GM18909 (cell line): ENCODE data around the gene DPY19L1.
"Not testable (repeated sequence)": the region's sequence is repeated elsewhere in the genome, so short reads cannot be mapped to it uniquely, and the experiment has no call there.

Experiments used
- ATAC-seq: cut with Tn5 transposase; IDR thresholded peaks from one replicate; pipeline ENCODE4 v1.9.1; 2021; ENCODE audit warnings: mild to moderate bottlenecking; ENCODE audit not compliant: unreplicated experiment, poor library complexity

DPY19L1 gene

DNA sequence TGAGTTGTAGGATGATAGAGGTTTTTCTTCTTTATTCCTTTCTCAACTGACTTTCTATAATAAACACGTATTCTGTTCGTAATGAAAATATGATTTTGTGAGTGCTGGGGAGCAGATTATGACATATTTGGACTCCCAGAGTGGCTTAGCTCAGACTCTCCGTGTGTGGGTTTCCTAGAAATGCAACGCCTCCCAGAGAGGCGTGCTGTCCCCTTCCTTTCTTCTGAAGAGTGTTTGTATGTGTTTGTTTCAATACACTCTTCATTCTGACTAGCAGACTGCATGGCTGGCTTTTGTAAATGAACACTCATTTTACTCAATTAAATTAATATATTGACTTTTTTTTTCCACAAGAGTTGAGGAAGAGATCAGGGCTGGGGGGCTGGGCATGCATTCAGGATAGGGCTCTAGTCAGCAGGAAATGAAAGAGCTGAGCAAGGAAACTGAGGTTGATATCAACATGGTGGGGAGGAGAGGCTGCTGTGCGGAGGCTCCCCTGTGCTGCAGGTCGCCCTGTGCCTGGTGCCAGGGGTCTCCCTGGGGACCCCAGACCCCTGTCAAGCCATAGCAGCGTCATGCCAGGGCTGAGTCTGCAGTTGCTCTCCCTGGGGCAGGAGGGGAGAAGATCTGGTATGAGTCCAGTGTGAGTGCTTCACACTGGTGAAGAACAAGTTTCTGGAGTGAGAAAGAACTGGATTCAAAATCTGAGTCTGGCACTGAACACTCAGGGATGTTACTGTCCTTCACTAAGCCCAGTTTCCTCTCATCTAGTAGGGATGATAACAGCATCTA is 158.1 kb downstream of the DPY19L1 start:
- not testable (repeated sequence) for ATAC-seq
